B cell (primary cell): ENCODE measurements around the gene SUSD4. TPM values are rescaled to one million over a fixed set of nuclear protein-coding genes. Genes with fewer than 3 reads are reported as not detected.

Source experiments
- ATAC-seq: fragments of 200-7000 bp; cut with Tn5 transposase; one replicate; pipeline ENCODE4 v1.10.0; 2021; ENCODE audit warnings: low read depth, mild to moderate bottlenecking, moderate number of reproducible peaks, moderate library complexity
- CTCF ChIA-PET: fragments of 350-600 bp; sonication (Branson Sonifier 250); formaldehyde crosslinking; loops from one replicate; lab custom pipeline; 2021; ENCODE audit warnings: antibody characterized with exemption, inconsistent platforms; lab: Charles Lee
- POLR2A ChIA-PET: fragments of 350-600 bp; sonication (Branson Sonifier 250); formaldehyde crosslinking; loops from one replicate; lab custom pipeline; 2021; ENCODE audit warnings: antibody characterized with exemption; lab: Charles Lee
- DNase-seq: peaks from one replicate; pipeline ENCODE4 v3.0.0; 2013
- H2AFZ ChIP-seq: 2 replicates; pipeline ENCODE4 v1.6.1; 2012; ENCODE audit warnings: mild to moderate bottlenecking, low read depth, low read length; ENCODE audit not compliant: insufficient read depth, poor library complexity, severe bottlenecking
- H3K27ac ChIP-seq, 2 donors: 1 replicate in 1 of 2; 2 replicates in 1 of 2; pipeline ENCODE4 v1.5.1; 2012 to 2013; ENCODE audit warnings: low read length in 2 of 2, mild to moderate bottlenecking in 2 of 2, moderate library complexity in 1 of 2
- H3K27me3 ChIP-seq, 4 experiments: fragments of 200-600 bp in 1 of 4; sonication (generic) in 1 of 4; replicated peaks in 1 of 4; 1 replicate in 2 of 4; 2 replicates in 2 of 4; pipeline versions ENCODE4 v1.6.1 to v1.7.0; 2013 to 2016; ENCODE audit warnings: low read length in 3 of 4, mild to moderate bottlenecking in 2 of 4, mixed read lengths in 1 of 4, moderate library complexity in 1 of 4; ENCODE audit not compliant: insufficient read depth in 4 of 4, control insufficient read depth in 3 of 4; ENCODE audit errors: control extremely low read depth in 1 of 4
- H3K36me3 ChIP-seq, 2 experiments: replicated peaks in 1 of 2; 1 replicate in 1 of 2; 2 replicates in 1 of 2; pipeline versions ENCODE4 v1.6.1 to v1.7.1; 2013; ENCODE audit warnings: low read length in 1 of 2; ENCODE audit not compliant: insufficient read depth in 2 of 2, control insufficient read depth in 1 of 2; ENCODE audit errors: control extremely low read depth in 1 of 2, extremely low read depth in 1 of 2
- H3K4me1 ChIP-seq, 2 donors: fragments of 200-600 bp in 1 of 2; sonication (generic) in 1 of 2; 1 replicate in 1 of 2; 2 replicates in 1 of 2; pipeline versions ENCODE4 v1.5.1 to v1.6.1; 2013 to 2017; ENCODE audit warnings: low read length in 2 of 2; ENCODE audit not compliant: control insufficient read depth in 2 of 2, insufficient read depth in 2 of 2
- H3K4me2 ChIP-seq: replicated peaks from 2 replicates; pipeline ENCODE3; 2012; ENCODE audit warnings: mild to moderate bottlenecking, low read depth, low read length; ENCODE audit not compliant: poor library complexity, severe bottlenecking
- H3K4me3 ChIP-seq, 5 experiments: fragments of 200-600 bp in 1 of 5; sonication (generic) in 1 of 5; 1 replicate in 3 of 5; 2 replicates in 2 of 5; pipeline versions ENCODE4 v1.5.1 to v1.7.0; 2011 to 2016; ENCODE audit warnings: low read length in 4 of 5, mild to moderate bottlenecking in 4 of 5, low read depth in 2 of 5, control low read depth in 1 of 5, moderate library complexity in 1 of 5; ENCODE audit not compliant: insufficient read depth in 1 of 5; ENCODE audit errors: control extremely low read depth in 1 of 5, extremely low read depth in 1 of 5
- H3K79me2 ChIP-seq: fragments of 200-600 bp; sonication (generic); one replicate; pipeline ENCODE4 v1.6.0; 2016; ENCODE audit warnings: low read length; ENCODE audit not compliant: control insufficient read depth, insufficient read depth
- H3K9ac ChIP-seq: fragments of 200-600 bp; sonication (generic); 2 replicates; pipeline ENCODE4 v1.6.1; 2017; ENCODE audit warnings: mild to moderate bottlenecking, low read length, moderate library complexity
- H3K9me3 ChIP-seq, 3 donors: one replicate each; pipeline versions ENCODE4 v1.6.1 to v1.7.1; 2013; ENCODE audit warnings: low read length in 2 of 3; ENCODE audit not compliant: control insufficient read depth in 2 of 3, insufficient read depth in 1 of 3; ENCODE audit errors: control extremely low read depth in 1 of 3
- H4K20me1 ChIP-seq: 2 replicates; pipeline ENCODE4 v1.6.0; 2012; ENCODE audit warnings: mild to moderate bottlenecking, low read length; ENCODE audit not compliant: insufficient read depth, control insufficient read depth, poor library complexity, severe bottlenecking
- H3K27ac Mint-ChIP-seq: one replicate; pipeline ENCODE4 v1.8.0; 2021; ENCODE audit warnings: mixed read lengths
- H3K27me3 Mint-ChIP-seq: one replicate; pipeline ENCODE4 v1.8.0; 2021; ENCODE audit warnings: mixed read lengths
- H3K4me1 Mint-ChIP-seq: one replicate; pipeline ENCODE4 v1.8.0; 2021; ENCODE audit warnings: mixed read lengths
- H3K4me3 Mint-ChIP-seq: one replicate; pipeline ENCODE4 v1.8.0; 2021; ENCODE audit warnings: mixed read lengths
- H3K9me3 Mint-ChIP-seq: one replicate; pipeline ENCODE4 v1.8.0; 2022; ENCODE audit warnings: mixed read lengths; ENCODE audit not compliant: insufficient read depth
- CTCF ChIP-seq: fragments of 200-600 bp; IDR thresholded peaks from one replicate; pipeline ENCODE4 v1.8.0; 2022; ENCODE audit warnings: antibody characterized with exemption, mild to moderate bottlenecking
- EZH2 ChIP-seq: IDR thresholded peaks from 2 replicates; pipeline ENCODE4 v1.6.1; 2012; ENCODE audit warnings: borderline replicate concordance, low read depth, mild to moderate bottlenecking, moderate library complexity, low read length; ENCODE audit not compliant: insufficient read depth, poor library complexity, severe bottlenecking
- WGBS: methylation state at CpG from one replicate; pipeline ENCODE4 v1.1.5; 2013; ENCODE audit warnings: missing lambda C conversion rate; ENCODE audit not compliant: insufficient coverage; 5-methylcytosine and 5-hydroxymethylcytosine counted together
- intact Hi-C: fragments of 100-400 bp; cut with micrococcal nuclease; formaldehyde crosslinking; loops from one replicate; pipeline ENCODE4 v1.10.0; 2022
- polyA plus RNA-seq: library from polyadenylated mRNA; depleted of rRNA; stranded (reverse); fragments of >200 nt; gene quantifications from 2 replicates; pipeline ENCODE4 v1.2.3, GENCODE V29; 2012
- total RNA-seq, 2 donors: library from RNA; stranded (reverse); fragments of 120-200 nt in 1 of 2; gene quantifications; 1 replicate in 1 of 2; 2 replicates in 1 of 2; pipeline versions ENCODE4 v1.2.3 to v1.2.4, GENCODE V29; 2013 to 2022

SUSD4 gene
- total and polyA plus RNA-seq, 2 donors (not counting 1 experiment from before 2014, with no cell fraction given): 0.13 TPM; not detected in 1

- POLR2A ChIA-PET: no interaction called here
- WGBS: 93% methylated on average over 11 of the region's 13 CpGs
- no peak overlapping the region for H3K4me3 Mint-ChIP-seq
Observed at GRCh38 chr1:223394706-223395105, 30.7 kb upstream of the SUSD4 start.

GRCh38 chr1:223394242-223394641 lies 30.3 kb upstream of the SUSD4 start:
- intact Hi-C loops: no loop called here
- TF ChIP-seq CTCF: no peak
- TF ChIP-seq EZH2: no peak
- no peak overlapping the region for H3K4me3 Mint-ChIP-seq
- no peaks in the 10 kb centered on the region for H3K4me1 ChIP-seq
- H3K79me2 ChIP-seq: no peaks in the 10 kb centered on the region
- no peak overlapping the region for H3K4me2 ChIP-seq
- H3K27me3 Mint-ChIP-seq: peaks cover 24% of the 10 kb centered on the region
- CTCF ChIA-PET: no interaction called here
- H3K4me1 Mint-ChIP-seq: no peaks in the 10 kb centered on the region
- H3K36me3 ChIP-seq: no peaks in the 10 kb centered on the region
- H2AFZ ChIP-seq: no peak overlapping the region
- H3K9me3 ChIP-seq: peaks cover 0 to 22% (median 4%) of the 10 kb centered on the region in 3 donors
- no peaks in the 10 kb centered on the region for H4K20me1 ChIP-seq
- peaks cover 0 to 24% (median 1%) of the 10 kb centered on the region in 4 experiments for H3K27me3 ChIP-seq
- no peak overlapping the region for H3K9ac ChIP-seq
- no peaks in the 10 kb centered on the region for H3K9me3 Mint-ChIP-seq
- no peak overlapping the region for H3K27ac Mint-ChIP-seq
- H3K4me3 ChIP-seq: no peak overlapping the region
- POLR2A ChIA-PET: no interaction called here
- ATAC-seq: no peak
- WGBS: 97% methylated on average over 27 of the region's 27 CpGs
- no peak for DNase-seq
- no peak overlapping the region for H3K27ac ChIP-seq

More at GRCh38 chr1:223394706-223395105, 30.7 kb upstream of the SUSD4 start:
- intact Hi-C loops: no loop called here
- ATAC-seq (no peak), DNase-seq (no peak)
- TF ChIP-seq CTCF: no peak
- TF ChIP-seq EZH2: no peak
- Histone ChIP-seq H3K4me3 (no peak overlapping the region), H3K79me2 (no peaks in the 10 kb centered on the region), H3K4me2 (no peak overlapping the region), H3K27ac (no peak overlapping the region), H3K9me3 (peaks cover 0 to 22% (median 4%) of the 10 kb centered on the region in 3 donors), H4K20me1 (no peaks in the 10 kb centered on the region), H3K36me3 (no peaks in the 10 kb centered on the region), H2AFZ (no peak overlapping the region), H3K27me3 (peaks cover 0 to 24% (median 1%) of the 10 kb centered on the region in 4 experiments), H3K4me1 (no peaks in the 10 kb centered on the region), H3K9ac (no peak overlapping the region)
- Mint-ChIP-seq H3K9me3 (no peaks in the 10 kb centered on the region), H3K27ac (no peak overlapping the region), H3K4me1 (no peaks in the 10 kb centered on the region), H3K27me3 (peaks cover 20% of the 10 kb centered on the region)
- CTCF ChIA-PET: no interaction called here
